22Rv1 (cell line): ENCODE measurements around the gene MAD1L1.

Experiments
- ZFX ChIP-seq: fragments of 450-650 bp; IDR thresholded peaks from 2 replicates; pipeline ENCODE4 v1.6.1; 2017; ENCODE audit warnings: antibody characterized with exemption, borderline replicate concordance
- TF ChIP-seq, protein P1 (sequence below): fragments of 450-650 bp; IDR thresholded peaks from 2 replicates; pipeline ENCODE4 v1.5.1; 2017; ENCODE audit warnings: mild to moderate bottlenecking

DNA sequence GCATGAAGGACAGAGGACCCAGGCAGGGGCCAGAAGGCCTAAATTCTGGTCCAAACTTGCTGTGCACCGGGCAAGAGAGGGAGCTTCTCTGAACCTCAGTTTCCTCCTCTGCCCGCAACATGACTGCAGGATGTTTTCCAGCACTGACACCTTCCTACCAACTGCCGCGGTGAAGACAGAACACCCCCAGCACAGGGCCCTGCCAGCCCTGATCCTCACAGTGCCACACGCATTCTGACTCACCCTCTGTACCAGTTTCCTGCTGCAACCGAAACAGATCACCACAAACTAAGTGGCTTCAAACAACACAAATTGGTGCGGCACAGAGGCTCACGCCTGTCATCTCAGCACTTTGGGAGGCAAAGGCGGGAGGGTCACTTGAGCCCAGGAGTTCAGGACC is 18.1 kb downstream of the MAD1L1 start:
- TF ChIP-seq, protein P1, sequence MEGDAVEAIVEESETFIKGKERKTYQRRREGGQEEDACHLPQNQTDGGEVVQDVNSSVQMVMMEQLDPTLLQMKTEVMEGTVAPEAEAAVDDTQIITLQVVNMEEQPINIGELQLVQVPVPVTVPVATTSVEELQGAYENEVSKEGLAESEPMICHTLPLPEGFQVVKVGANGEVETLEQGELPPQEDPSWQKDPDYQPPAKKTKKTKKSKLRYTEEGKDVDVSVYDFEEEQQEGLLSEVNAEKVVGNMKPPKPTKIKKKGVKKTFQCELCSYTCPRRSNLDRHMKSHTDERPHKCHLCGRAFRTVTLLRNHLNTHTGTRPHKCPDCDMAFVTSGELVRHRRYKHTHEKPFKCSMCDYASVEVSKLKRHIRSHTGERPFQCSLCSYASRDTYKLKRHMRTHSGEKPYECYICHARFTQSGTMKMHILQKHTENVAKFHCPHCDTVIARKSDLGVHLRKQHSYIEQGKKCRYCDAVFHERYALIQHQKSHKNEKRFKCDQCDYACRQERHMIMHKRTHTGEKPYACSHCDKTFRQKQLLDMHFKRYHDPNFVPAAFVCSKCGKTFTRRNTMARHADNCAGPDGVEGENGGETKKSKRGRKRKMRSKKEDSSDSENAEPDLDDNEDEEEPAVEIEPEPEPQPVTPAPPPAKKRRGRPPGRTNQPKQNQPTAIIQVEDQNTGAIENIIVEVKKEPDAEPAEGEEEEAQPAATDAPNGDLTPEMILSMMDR: no peak
- no peak for TF ChIP-seq ZFX
